HG03378 (cell line): ENCODE data around the gene SERTM2.
"Not testable (repeated sequence)": the region's sequence is repeated elsewhere in the genome, so short reads cannot be mapped to it uniquely, and the experiment has no call there.

Source experiments
- ATAC-seq: cut with Tn5 transposase; IDR thresholded peaks from one replicate; pipeline ENCODE4 v1.9.1; 2021; ENCODE audit warnings: mild to moderate bottlenecking, moderate library complexity; ENCODE audit not compliant: unreplicated experiment

SERTM2 gene

DNA sequence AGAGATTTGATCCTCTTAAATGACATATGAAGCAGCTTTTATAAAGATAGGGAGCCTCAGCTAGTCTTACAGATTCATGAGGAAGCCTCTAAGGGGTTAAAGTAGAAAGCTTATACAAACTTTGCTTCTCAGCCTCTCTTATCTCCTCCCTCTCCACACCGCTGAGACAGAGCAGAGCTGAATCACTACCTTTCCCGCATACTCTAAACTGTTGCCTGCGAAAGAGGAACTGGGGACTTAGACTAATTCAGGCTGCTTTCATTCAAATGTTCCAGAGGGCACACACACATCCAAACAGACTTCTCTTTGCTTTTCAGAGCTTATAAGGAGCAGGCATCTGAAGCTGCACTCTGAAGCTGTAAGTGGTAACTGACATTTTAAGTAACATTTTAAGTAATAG is at the start of gene SERTM2:
TSS of gene SERTM2 (plus strand) at position 169 of the 400 bp plus-strand sequence. CDS start 7,213 bp downstream, outside the sequence.
- peak; percentile 74 for ATAC-seq

DNA sequence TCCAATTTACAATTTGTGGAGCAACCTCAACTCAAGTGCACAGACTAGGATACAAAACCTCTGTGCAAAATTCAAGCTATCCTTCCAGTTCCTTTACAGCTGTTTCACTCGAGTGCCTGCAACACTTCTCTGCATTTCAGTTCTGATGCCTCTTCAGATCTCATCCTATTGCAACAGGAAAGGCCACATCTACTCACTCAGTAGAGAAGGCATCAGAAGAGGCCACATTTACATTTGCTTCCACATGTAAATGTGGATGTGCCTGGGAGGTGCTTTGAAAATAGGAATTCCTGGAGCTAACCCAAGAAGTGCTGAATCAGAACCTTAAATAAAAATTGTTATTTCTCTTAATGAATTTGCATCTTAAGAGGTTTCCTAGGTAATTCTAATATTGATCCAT is 45.8 kb upstream of the SERTM2 start:
- no peak for ATAC-seq

GRCh38 chrX:111467896-111468295 is 43.5 kb upstream of the SERTM2 start:
- no peak for ATAC-seq

- no peak for ATAC-seq
Observed at GRCh38 chrX:111470681-111471403, 40.6 kb upstream of the SERTM2 start.

- ATAC-seq = no peak
Observed at GRCh38 chrX:111481896-111482295, 29.5 kb upstream of the SERTM2 start.

DNA sequence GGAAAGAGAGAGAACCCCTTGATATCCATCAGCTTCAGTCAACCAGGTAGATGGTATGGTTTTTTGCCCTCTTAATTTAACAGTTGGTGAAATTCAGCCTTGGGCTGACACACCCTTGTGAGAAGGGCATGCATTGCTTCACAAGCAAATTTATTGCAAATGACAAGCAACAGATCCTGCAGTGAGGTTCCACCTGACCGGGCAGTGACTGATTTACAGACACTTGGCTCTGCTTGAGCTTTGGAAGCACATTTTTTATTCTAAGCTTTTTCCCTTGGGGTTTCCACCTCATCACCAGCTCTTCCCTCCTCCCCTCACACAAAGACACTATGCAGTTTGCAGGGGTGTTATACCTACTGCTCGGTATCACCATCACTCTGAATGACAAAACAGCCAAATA is 28.3 kb upstream of the SERTM2 start:
- no peak for ATAC-seq

GRCh38 chrX:111483881-111484280 is 27.6 kb upstream of the SERTM2 start:
- ATAC-seq = no peak

DNA sequence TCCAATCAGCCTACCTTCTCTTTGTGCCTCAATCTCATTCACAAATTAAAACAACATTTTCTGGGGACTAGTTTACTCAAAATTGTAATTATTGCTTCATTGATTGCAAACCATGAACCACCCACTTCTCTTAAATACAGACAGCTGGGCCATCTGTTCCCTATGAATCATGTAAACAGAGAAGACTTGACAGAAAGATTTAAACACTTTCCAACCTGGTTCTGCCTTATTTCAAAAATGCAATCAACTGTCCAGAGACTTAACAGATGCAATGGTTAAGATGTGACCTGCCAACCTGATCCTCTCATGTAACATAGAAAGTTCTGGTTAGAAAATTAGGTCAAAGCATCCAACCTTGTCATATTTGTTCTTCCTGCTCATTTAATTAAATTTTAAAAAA is 20.8 kb upstream of the SERTM2 start:
- no peak for ATAC-seq

- no peak for ATAC-seq
Observed at GRCh38 chrX:111492085-111492484, 19.4 kb upstream of the SERTM2 start.

GRCh38 chrX:111498538-111499103 is 12.8 kb upstream of the SERTM2 start:
- no peak for ATAC-seq

- ATAC-seq = no peak
Observed at GRCh38 chrX:111503485-111503993, 7.9 kb upstream of the SERTM2 start.

DNA sequence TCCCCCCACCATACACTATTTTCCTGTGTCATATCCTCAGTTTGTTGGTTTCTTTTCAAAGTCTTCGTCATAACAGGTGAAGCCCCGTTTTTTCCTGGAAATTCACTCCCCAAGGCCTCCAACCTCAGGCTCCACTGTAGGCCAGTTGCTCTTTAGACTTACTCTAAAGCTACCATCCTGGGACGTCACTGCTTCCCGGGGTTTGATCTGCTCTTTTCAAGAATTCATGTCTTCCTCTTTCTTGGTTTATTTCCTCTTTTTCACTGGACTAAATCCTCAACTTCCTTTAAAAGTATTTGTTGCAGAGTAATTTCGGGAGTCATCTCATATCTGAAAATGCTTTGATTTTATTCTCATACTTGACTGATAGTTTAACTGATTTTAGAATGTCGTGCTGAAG is 6.5 kb upstream of the SERTM2 start:
- ATAC-seq = no peak

DNA sequence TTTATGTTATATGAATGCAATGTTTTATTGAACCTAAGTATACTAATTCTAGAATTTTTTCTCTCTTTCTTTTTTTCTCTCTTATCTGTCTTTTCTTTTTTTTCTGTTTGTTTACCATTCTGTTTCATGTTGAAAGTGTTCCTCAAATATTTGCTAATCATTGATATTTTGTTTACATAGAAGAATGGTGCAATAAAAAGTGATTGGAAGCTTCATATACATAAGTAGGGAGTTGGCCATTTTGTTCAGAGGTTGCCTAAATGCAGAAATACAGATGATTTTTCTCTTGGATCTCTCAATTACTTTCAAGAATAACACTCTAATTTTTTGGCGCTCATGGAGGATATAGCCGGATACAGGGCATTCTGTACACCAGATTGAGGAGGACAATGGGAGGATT is 5.7 kb upstream of the SERTM2 start:
- ATAC-seq = no peak

- ATAC-seq = no peak
Observed at GRCh38 chrX:111506826-111507225, 4.6 kb upstream of the SERTM2 start.

- no peak for ATAC-seq
Observed at GRCh38 chrX:111507933-111508332, 3.5 kb upstream of the SERTM2 start.

GRCh38 chrX:111515298-111515697 is 3.9 kb downstream of the SERTM2 start:
- no peak for ATAC-seq

DNA sequence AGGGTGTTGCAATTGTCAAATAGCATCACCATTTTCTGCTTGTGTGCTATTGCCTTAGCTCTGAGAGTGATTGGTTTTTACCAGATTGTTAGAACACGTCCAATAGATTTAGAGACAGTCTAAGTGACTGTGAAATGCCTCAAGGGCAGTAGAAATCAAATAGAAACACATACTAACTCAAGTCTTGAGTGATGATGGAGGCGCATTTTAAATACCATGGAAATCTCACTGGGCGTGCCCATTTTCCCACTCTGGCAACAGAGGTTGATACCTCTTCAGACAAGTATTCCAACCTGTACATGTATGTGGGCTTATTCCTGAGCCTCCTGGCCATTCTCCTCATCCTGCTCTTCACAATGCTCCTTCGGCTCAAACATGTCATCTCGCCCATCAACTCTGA is 7.2 kb downstream of the SERTM2 start:
- no peak for ATAC-seq

DNA sequence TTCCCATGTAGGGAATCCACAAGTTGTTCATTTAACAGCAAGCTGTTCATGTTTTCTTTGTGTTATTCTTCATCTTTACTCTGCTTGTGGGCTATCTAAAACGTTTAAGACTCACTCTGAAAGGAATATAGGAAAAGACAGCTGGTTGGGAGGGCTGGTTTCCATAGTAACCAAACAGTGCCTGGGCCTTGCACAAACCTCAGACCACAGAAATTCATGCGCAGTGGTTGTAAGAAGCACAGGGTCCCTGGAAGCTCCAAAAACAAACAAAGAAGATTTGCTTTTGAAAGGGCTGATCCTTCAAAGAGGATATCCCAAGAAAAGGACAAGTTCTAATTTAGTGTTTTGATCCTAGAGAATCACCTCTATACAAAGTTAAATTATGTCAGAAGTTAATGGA is 7.8 kb downstream of the SERTM2 start:
- no peak for ATAC-seq

DNA sequence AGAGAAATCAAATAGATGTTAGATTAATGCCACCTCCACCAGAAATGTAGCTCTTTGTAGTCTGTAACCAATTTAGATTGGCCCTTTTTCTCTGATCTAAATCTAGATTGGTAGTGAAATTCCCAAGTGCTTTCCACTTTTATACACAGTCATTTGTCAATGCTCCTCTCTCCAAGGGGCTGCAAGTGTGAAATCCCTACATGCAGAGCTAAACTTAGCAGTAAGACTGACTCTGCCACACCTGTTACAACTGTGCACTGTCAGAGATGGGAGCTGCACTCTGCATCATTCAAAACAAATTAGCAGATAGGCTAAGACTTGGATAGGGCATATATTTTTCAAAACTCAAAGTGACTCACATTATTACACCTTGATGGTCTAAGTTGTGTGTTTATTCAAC is 9.1 kb downstream of the SERTM2 start:
- no peak for ATAC-seq

DNA sequence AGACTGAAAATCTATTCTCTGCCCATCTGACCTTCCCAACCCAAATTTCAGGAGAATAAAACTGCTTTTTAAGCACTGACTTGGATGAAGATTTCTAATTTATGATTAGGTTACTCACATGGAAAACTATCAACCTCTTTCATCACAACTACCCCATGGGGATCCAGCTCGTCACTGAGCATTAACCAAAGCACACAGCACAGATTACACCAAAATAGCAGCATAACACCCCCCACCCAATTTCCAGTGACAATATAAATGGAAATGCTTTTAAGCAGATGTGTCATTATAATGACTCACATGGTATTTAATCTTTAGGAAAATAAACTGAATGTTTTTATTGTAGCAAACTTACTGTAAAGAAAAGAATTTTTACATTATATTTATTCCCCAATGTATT is 9.7 kb downstream of the SERTM2 start:
- ATAC-seq = no peak

GRCh38 chrX:111543212-111543741 is 31.8 kb downstream of the SERTM2 start:
- ATAC-seq = no peak

- not testable (repeated sequence) for ATAC-seq
Observed at GRCh38 chrX:111549235-111549634, 37.8 kb downstream of the SERTM2 start.
